K562 (cell line): ENCODE data around the gene FILIP1. TPM values are rescaled to one million over a fixed set of nuclear protein-coding genes. Genes with fewer than 3 reads are reported as not detected.

Experiments
- CCNT2 ChIP-seq: IDR thresholded peaks from 2 replicates; pipeline ENCODE4 v1.6.1; 2011; ENCODE audit warnings: borderline replicate concordance, low read depth, mild to moderate bottlenecking, moderate library complexity, mixed read lengths, low read length; ENCODE audit not compliant: insufficient read length; ENCODE audit errors: extremely low read depth
- CREM ChIP-seq: IDR thresholded peaks from 2 replicates; pipeline ENCODE4 v1.6.1; 2014; ENCODE audit warnings: antibody characterized with exemption, low read depth
- ESRRA ChIP-seq: fragments of 450-650 bp; IDR thresholded peaks from 2 replicates; pipeline ENCODE4 v1.6.1; 2014; ENCODE audit warnings: low read depth, mild to moderate bottlenecking, moderate library complexity, borderline replicate concordance
- ETV5 ChIP-seq: sonication (generic); formaldehyde crosslinking; IDR thresholded peaks from 2 replicates; pipeline ENCODE4 v1.4.0; 2020; ENCODE audit warnings: low read depth, mild to moderate bottlenecking, missing genetic modification reagents
- FOSL1 ChIP-seq: fragments of 200-800 bp; sonication (Bioruptor generic); conservative IDR thresholded peaks from 2 replicates; pipeline ENCODE4 v1.6.1; 2016; ENCODE audit warnings: missing genetic modification characterization, missing compliant biosample characterization
- GTF2A2 ChIP-seq: IDR thresholded peaks from 2 replicates; pipeline ENCODE4 v1.6.1; 2016; ENCODE audit warnings: mild to moderate bottlenecking, missing genetic modification characterization, missing compliant biosample characterization
- ILF3 ChIP-seq: fragments of 450-650 bp; IDR thresholded peaks from 2 replicates; pipeline ENCODE4 v1.6.1; 2018; ENCODE audit warnings: antibody characterized with exemption, mild to moderate bottlenecking, moderate library complexity, borderline replicate concordance
- JUN ChIP-seq, 2 experiments: sonication (generic) in 1 of 2; formaldehyde crosslinking in 1 of 2; IDR thresholded peaks; 2 replicates each; pipeline versions ENCODE4 v1.6.1 to v1.8.0; 2012 to 2022; ENCODE audit warnings: borderline replicate concordance in 2 of 2, mild to moderate bottlenecking in 2 of 2, improper control_type of control experiment in 1 of 2, low read depth in 1 of 2, low read length in 1 of 2, missing genetic modification reagents in 1 of 2
- MYNN ChIP-seq, 2 experiments: sonication (generic); formaldehyde crosslinking in 1 of 2; IDR thresholded peaks; 2 replicates each; pipeline versions ENCODE4 v1.5.0 to v1.6.1; 2016 to 2020; ENCODE audit warnings: antibody characterized with exemption in 1 of 2, missing genetic modification reagents in 1 of 2
- NFYB ChIP-seq: IDR thresholded peaks from 2 replicates; pipeline ENCODE4 v1.6.1; 2011; ENCODE audit warnings: mild to moderate bottlenecking, moderate library complexity; ENCODE audit not compliant: insufficient read length; ENCODE audit errors: extremely low read depth
- NONO ChIP-seq, 2 experiments: fragments of 200-400 bp in 1 of 2; fragments of 450-650 bp in 1 of 2; formaldehyde crosslinking in 1 of 2; IDR thresholded peaks; 2 replicates each; pipeline ENCODE4 v1.6.1; 2017; ENCODE audit warnings: low read depth in 2 of 2, mild to moderate bottlenecking in 2 of 2, moderate library complexity in 2 of 2, low read length in 1 of 2
- PHF21A ChIP-seq: fragments of 450-650 bp; IDR thresholded peaks from 2 replicates; pipeline ENCODE4 v1.6.1; 2017; ENCODE audit warnings: low read depth, borderline replicate concordance
- RBFOX2 ChIP-seq: fragments of 200-400 bp; formaldehyde crosslinking; IDR thresholded peaks from 2 replicates; pipeline ENCODE4 v1.6.1; 2017; ENCODE audit warnings: low read depth, mild to moderate bottlenecking, low read length, moderate library complexity
- SIN3A ChIP-seq, 2 experiments: fragments of 150-350 bp in 1 of 2; IDR thresholded peaks; 2 replicates each; pipeline ENCODE4 v1.6.1; 2011 to 2016; ENCODE audit warnings: borderline replicate concordance in 2 of 2, low read depth in 2 of 2, low read length in 2 of 2, mild to moderate bottlenecking in 2 of 2, moderate library complexity in 2 of 2; ENCODE audit not compliant: control insufficient read depth in 1 of 2
- TAL1 ChIP-seq: fragments of 450-650 bp; IDR thresholded peaks from 2 replicates; pipeline ENCODE4 v1.6.1; 2016; ENCODE audit warnings: mild to moderate bottlenecking
- TRIM24 ChIP-seq, 2 experiments: fragments of 450-650 bp; IDR thresholded peaks; 2 replicates each; pipeline ENCODE4 v1.6.1; 2016
- ZFX ChIP-seq: sonication (generic); formaldehyde crosslinking; IDR thresholded peaks from 2 replicates; pipeline ENCODE4 v1.8.0; 2022; ENCODE audit warnings: mild to moderate bottlenecking, missing genetic modification reagents, moderate library complexity
- ZNF75A ChIP-seq: fragments of 450-650 bp; formaldehyde crosslinking; IDR thresholded peaks from 2 replicates; pipeline ENCODE4 v1.4.0; 2020; ENCODE audit warnings: mild to moderate bottlenecking
- ZSCAN29 ChIP-seq: fragments of 450-650 bp; IDR thresholded peaks from 2 replicates; pipeline ENCODE4 v1.6.1; 2017
- polyA plus RNA-seq, 8 experiments: library from polyadenylated mRNA; depleted of rRNA in 4 of 8; stranded (reverse) in 5 of 8; unstranded in 3 of 8; fragments of >200 nt; fragmentation: Nextera tagmentation in 2 of 8; fragmentation: Illumina TruSeq in 1 of 8; extraction: Ambion mirVana in 2 of 8; extraction: Trizol in 1 of 8; gene quantifications; 2 replicates each; pipeline versions ENCODE4 v1.2.1 to v1.2.3, GENCODE V29; 2011 to 2014; ENCODE audit warnings: inconsistent platforms in 1 of 8, missing spikeins in 1 of 8
- total RNA-seq, 7 experiments: library from RNA; depleted of rRNA in 6 of 7; stranded (reverse); fragments of >200 nt in 6 of 7; fragmentation: Illumina TruSeq in 2 of 7; extraction: Trizol in 2 of 7; gene quantifications; 2 replicates each; pipeline versions ENCODE4 v1.2.1 to v1.2.3, GENCODE V29; 2011 to 2021; ENCODE audit warnings: low replicate concordance in 1 of 7
- TF ChIP-seq, protein P1 (sequence below), 2 experiments: fragments of 450-650 bp; IDR thresholded peaks; 2 replicates each; pipeline ENCODE4 v1.6.1; 2018; ENCODE audit warnings: mild to moderate bottlenecking in 2 of 2, low read depth in 1 of 2; ENCODE audit not compliant: partially characterized antibody in 2 of 2

The FILIP1 gene
- total and polyA plus RNA-seq, 9 of the 15 experiments (the other 6 are each of a cell fraction or from before 2014, with no cell fraction given) = 0.03 to 0.25 (median 0.10) TPM; not detected in 1

GRCh38 chr6:75243333-75244062 lies 250.1 kb downstream of the FILIP1 start, which contains the start of gene COX7A2 (continued):
- TF ChIP-seq NFYB (no peak), TAL1 (no peak), ZNF75A (no peak), ESRRA (peak; percentile 92), PHF21A (peak; percentile 60; the same call in 1 of the 2 replicates), JUN (IDR thresholded peaks at IDR 0.05; ENCODE audit: borderline replicate concordance, low read depth, low read length) (peak; percentile 27; the same call in 1 of the 2 replicates), JUN (CRISPR knock-in tag; IDR thresholded peaks at IDR 0.05; ENCODE audit: borderline replicate concordance) (0 out of 2 replicates have a peak, but pooled peaks have one; percentile 63), FOSL1 (tag) (peak; percentile 54), ILF3 (no peak), CREM (peak; percentile 83), ETV5 (peak; percentile 74), RBFOX2 (peak; percentile 85), ZFX (CRISPR knock-in tag) (peak; percentile 33; the same call in 1 of the 2 replicates), ZSCAN29 (no peak), SIN3A (IDR thresholded peaks at IDR 0.05; ENCODE audit: borderline replicate concordance in 2 of 2, control insufficient read depth in 1 of 2, low read depth in 2 of 2, low read length in 2 of 2) (peak in 1 of 2 experiments; percentile 48; a peak in 1 of 4 replicates), TRIM24 (IDR thresholded peaks at IDR 0.05) (peak in 1 of 2 experiments; percentile 71; a peak in 2 of 4 replicates), GTF2A2 (tag) (no peak), NONO (IDR thresholded peaks at IDR 0.05; ENCODE audit: low read depth in 2 of 2, low read length in 1 of 2) (no peak), CCNT2 (no peak), MYNN (IDR thresholded peaks at IDR 0.05) (no peak), MYNN (CRISPR knock-in tag; IDR thresholded peaks at IDR 0.05) (no peak)
- TF ChIP-seq, protein P1, sequence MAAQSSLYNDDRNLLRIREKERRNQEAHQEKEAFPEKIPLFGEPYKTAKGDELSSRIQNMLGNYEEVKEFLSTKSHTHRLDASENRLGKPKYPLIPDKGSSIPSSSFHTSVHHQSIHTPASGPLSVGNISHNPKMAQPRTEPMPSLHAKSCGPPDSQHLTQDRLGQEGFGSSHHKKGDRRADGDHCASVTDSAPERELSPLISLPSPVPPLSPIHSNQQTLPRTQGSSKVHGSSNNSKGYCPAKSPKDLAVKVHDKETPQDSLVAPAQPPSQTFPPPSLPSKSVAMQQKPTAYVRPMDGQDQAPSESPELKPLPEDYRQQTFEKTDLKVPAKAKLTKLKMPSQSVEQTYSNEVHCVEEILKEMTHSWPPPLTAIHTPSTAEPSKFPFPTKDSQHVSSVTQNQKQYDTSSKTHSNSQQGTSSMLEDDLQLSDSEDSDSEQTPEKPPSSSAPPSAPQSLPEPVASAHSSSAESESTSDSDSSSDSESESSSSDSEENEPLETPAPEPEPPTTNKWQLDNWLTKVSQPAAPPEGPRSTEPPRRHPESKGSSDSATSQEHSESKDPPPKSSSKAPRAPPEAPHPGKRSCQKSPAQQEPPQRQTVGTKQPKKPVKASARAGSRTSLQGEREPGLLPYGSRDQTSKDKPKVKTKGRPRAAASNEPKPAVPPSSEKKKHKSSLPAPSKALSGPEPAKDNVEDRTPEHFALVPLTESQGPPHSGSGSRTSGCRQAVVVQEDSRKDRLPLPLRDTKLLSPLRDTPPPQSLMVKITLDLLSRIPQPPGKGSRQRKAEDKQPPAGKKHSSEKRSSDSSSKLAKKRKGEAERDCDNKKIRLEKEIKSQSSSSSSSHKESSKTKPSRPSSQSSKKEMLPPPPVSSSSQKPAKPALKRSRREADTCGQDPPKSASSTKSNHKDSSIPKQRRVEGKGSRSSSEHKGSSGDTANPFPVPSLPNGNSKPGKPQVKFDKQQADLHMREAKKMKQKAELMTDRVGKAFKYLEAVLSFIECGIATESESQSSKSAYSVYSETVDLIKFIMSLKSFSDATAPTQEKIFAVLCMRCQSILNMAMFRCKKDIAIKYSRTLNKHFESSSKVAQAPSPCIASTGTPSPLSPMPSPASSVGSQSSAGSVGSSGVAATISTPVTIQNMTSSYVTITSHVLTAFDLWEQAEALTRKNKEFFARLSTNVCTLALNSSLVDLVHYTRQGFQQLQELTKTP (IDR thresholded peaks at IDR 0.05; ENCODE audit: low read depth in 1 of 2, partially characterized antibody in 2 of 2) = peak; percentile 9 to 74
